Spleen (tissue), 11 donors: ENCODE measurements around the gene ATF6B. TPM values are rescaled to one million over a fixed set of nuclear protein-coding genes. Genes with fewer than 3 reads are reported as not detected.
A peak's percentile ranks its signal among the peaks of the same experiment; 100 is the strongest.

Source experiments
- DNase-seq: peaks from one replicate; pipeline ENCODE4 v3.0.0-alpha.2; 2020
- H3K27ac ChIP-seq, 8 donors: fragments of 200-600 bp; sonication (generic) in 7 of 8; 1 replicate in 4 of 8; 2 replicates in 4 of 8; pipeline versions ENCODE4 v1.5.0 to v1.8.0; 2016 to 2021; ENCODE audit warnings: inconsistent platforms in 4 of 8, mild to moderate bottlenecking in 4 of 8, moderate library complexity in 1 of 8
- H3K27me3 ChIP-seq, 7 donors: fragments of 200-600 bp; sonication (generic) in 6 of 7; replicated peaks in 1 of 7; 1 replicate in 4 of 7; 2 replicates in 3 of 7; pipeline versions ENCODE4 v1.5.0 to v1.8.0; 2016 to 2021; ENCODE audit warnings: inconsistent platforms in 3 of 7, mild to moderate bottlenecking in 1 of 7
- H3K36me3 ChIP-seq, 6 donors: fragments of 200-600 bp; sonication (generic) in 5 of 6; 1 replicate in 4 of 6; 2 replicates in 2 of 6; pipeline versions ENCODE4 v1.5.0 to v1.8.0; 2016 to 2021; ENCODE audit warnings: inconsistent platforms in 2 of 6
- H3K4me1 ChIP-seq, 6 donors: fragments of 200-600 bp; sonication (generic) in 5 of 6; 1 replicate in 3 of 6; 2 replicates in 3 of 6; pipeline versions ENCODE4 v1.5.0 to v1.8.0; 2016 to 2021; ENCODE audit warnings: inconsistent platforms in 3 of 6
- H3K4me3 ChIP-seq, 8 donors: fragments of 200-600 bp; sonication (generic) in 7 of 8; 1 replicate in 4 of 8; 2 replicates in 4 of 8; pipeline versions ENCODE4 v1.5.0 to v1.8.0; 2016 to 2021; ENCODE audit warnings: inconsistent platforms in 4 of 8, mild to moderate bottlenecking in 4 of 8, moderate library complexity in 2 of 8
- H3K9me3 ChIP-seq, 8 donors: fragments of 200-600 bp; sonication (generic) in 7 of 8; 1 replicate in 4 of 8; 2 replicates in 4 of 8; pipeline versions ENCODE4 v1.5.0 to v1.8.0; 2016 to 2021; ENCODE audit warnings: inconsistent platforms in 4 of 8
- POLR2A ChIP-seq, 3 donors: fragments of 450-650 bp; IDR thresholded peaks; one replicate each; pipeline ENCODE4 v1.5.1; 2017; ENCODE audit warnings: antibody characterized with exemption in 3 of 3, mild to moderate bottlenecking in 1 of 3
- POLR2AphosphoS5 ChIP-seq, 3 donors: sonication (generic); formaldehyde crosslinking; IDR thresholded peaks; one replicate each; pipeline ENCODE4 v1.5.1; 2017; ENCODE audit warnings: antibody characterized with exemption in 3 of 3
- WGBS, 5 donors: extraction: QIAGEN DNeasy Blood & Tissue Kit in 3 of 5; methylation state at CpG; one replicate each; pipeline versions ENCODE4 v1.1.5 to v1.1.7; 2013 to 2018; 5-methylcytosine and 5-hydroxymethylcytosine counted together
- intact Hi-C: fragments of 100-400 bp; cut with DNase I; formaldehyde crosslinking; loops from one replicate; pipeline ENCODE4 v1.15.0; 2023; ENCODE audit warnings: low total_unique reads
- polyA plus RNA-seq, 3 donors: library from polyadenylated mRNA; stranded (reverse); fragments of 200-250 nt; gene quantifications; one replicate each; pipeline ENCODE4 v1.2.1, GENCODE V29; 2013
- total RNA-seq, 7 donors: library from RNA; depleted of rRNA in 3 of 7; stranded (reverse); fragments of >200 nt in 3 of 7; fragmentation: NEBNext Ultra II Directional in 4 of 7; extraction: Animal tissue kit (Norgen Biotek cat#: 25700) in 4 of 7; gene quantifications; one replicate each; pipeline versions ENCODE4 v1.1.0 to v1.2.1, GENCODE V29; 2016 to 2021
- TF ChIP-seq, protein P1 (sequence below), 11 experiments: fragments of 200-600 bp in 7 of 11; fragments of 450-650 bp in 4 of 11; sonication (generic) in 4 of 11; IDR thresholded peaks in 8 of 11; conservative IDR thresholded peaks in 3 of 11; 1 replicate in 7 of 11; 2 replicates in 4 of 11; pipeline versions ENCODE4 v1.4.0 to v1.8.0; 2016 to 2021; ENCODE audit warnings: antibody characterized with exemption in 11 of 11, inconsistent platforms in 4 of 11, mild to moderate bottlenecking in 1 of 11
- donor health status: healthy with polysubstance abuse.
- donor health status: DM: no; HTN: no; CAD: no; lungs with moderate emphysema.
- donor health status: DM: no; HTN: no; CAD: no.
- donor health status: Bipolar disorder and iron deficiency.
- donor health status: healthy.
- donor health status: DM: no; HTN: no; CAD: no.
- donor health status: DM: yes; HTN: yes; CAD: no.

ATF6B gene
- total and polyA plus RNA-seq, 10 donors: 45.3 to 126 (median 92.7) TPM

DNA sequence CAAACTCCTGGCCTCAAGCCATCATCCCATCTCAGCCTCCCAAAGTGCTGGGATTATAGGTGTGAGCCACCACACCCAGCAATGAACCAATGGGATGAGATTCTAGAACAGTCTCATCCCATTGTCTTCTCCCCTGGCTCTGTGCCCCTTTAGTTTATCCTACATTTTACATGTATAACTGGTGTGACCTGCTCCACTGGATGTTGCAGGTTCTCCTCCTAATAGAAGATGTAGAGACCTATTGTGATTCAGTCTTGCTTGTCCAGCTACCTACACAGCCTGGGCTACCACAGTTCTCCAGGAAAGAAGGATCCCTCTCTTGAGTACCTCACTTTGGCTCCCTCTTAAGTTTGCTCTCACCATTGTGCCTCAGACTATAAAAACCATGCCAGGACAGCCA lies 4.1 kb upstream of the ATF6B start:
- intact Hi-C loops: no loop called here
- DNase-seq: no peak
- H3K27me3 ChIP-seq: no peaks in the 10 kb centered on the region
- H3K27ac ChIP-seq: no peak overlapping the region
- TF ChIP-seq POLR2A (IDR thresholded peaks at IDR 0.05) (no peak), POLR2AphosphoS5 (IDR thresholded peaks at IDR 0.05) (no peak)
- TF ChIP-seq, protein P1, sequence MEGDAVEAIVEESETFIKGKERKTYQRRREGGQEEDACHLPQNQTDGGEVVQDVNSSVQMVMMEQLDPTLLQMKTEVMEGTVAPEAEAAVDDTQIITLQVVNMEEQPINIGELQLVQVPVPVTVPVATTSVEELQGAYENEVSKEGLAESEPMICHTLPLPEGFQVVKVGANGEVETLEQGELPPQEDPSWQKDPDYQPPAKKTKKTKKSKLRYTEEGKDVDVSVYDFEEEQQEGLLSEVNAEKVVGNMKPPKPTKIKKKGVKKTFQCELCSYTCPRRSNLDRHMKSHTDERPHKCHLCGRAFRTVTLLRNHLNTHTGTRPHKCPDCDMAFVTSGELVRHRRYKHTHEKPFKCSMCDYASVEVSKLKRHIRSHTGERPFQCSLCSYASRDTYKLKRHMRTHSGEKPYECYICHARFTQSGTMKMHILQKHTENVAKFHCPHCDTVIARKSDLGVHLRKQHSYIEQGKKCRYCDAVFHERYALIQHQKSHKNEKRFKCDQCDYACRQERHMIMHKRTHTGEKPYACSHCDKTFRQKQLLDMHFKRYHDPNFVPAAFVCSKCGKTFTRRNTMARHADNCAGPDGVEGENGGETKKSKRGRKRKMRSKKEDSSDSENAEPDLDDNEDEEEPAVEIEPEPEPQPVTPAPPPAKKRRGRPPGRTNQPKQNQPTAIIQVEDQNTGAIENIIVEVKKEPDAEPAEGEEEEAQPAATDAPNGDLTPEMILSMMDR (IDR thresholded peaks at IDR 0.05 in 8 of 11, conservative IDR thresholded peaks at IDR 0.05 in 3 of 11): no peak
- H3K36me3 ChIP-seq: peaks cover 0 to under 1% (median 0%) of the 10 kb centered on the region in 6 donors
- H3K4me3 ChIP-seq: no peak overlapping the region
- no peaks in the 10 kb centered on the region for H3K9me3 ChIP-seq
- H3K4me1 ChIP-seq: peaks cover 17 to 31% (median 25%) of the 10 kb centered on the region in 6 donors

DNA sequence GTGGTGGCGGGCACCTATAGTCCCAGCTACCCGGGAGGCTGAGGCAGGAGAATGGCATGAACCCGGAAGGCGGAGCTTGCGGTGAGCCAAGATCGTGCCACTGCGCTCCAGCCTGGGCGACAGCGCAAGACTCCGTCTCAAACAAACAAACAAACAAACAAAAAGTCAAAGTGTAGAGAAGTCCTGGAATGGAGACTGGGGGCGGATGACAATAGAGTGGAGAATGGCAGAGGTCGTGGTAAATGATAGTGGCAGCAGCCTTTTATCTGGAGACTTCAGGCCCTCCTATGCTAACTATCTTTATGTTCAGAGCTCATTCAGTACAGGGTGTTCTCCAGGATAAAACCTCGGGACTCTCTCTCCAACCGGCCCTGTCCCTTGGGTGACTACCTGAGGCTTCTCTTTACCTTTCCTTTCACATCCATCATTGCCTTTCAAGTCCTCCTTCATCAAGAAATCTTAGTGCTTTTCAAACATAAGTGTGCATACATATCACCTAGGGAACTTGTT lies 3.4 kb upstream of the ATF6B start:
- Histone ChIP-seq H3K27ac (no peak overlapping the region), H3K4me3 (no peak overlapping the region), H3K36me3 (peaks cover 0 to 7% (median 2%) of the 10 kb centered on the region in 6 donors), H3K27me3 (no peaks in the 10 kb centered on the region), H3K4me1 (peaks cover 23 to 37% (median 31%) of the 10 kb centered on the region in 6 donors), H3K9me3 (no peaks in the 10 kb centered on the region)
- WGBS, 5 donors: 90 to 95% (median 94%) methylated on average over 14 of the region's 14 CpGs
- intact Hi-C loops: no loop called here
- TF ChIP-seq POLR2AphosphoS5 (IDR thresholded peaks at IDR 0.05): no peak
- TF ChIP-seq, protein P1 (IDR thresholded peaks at IDR 0.05 in 8 of 11, conservative IDR thresholded peaks at IDR 0.05 in 3 of 11): no peak
- no peak for TF ChIP-seq POLR2A (IDR thresholded peaks at IDR 0.05)
- DNase-seq: no peak

- TF ChIP-seq, protein P1 (IDR thresholded peaks at IDR 0.05 in 8 of 11, conservative IDR thresholded peaks at IDR 0.05 in 3 of 11): no peak
- TF ChIP-seq POLR2AphosphoS5 (IDR thresholded peaks at IDR 0.05) (no peak), POLR2A (IDR thresholded peaks at IDR 0.05) (no peak)
- peaks cover 23 to 57% (median 39%) of the 10 kb centered on the region in 6 donors for H3K4me1 ChIP-seq
- H3K27me3 ChIP-seq: no peaks in the 10 kb centered on the region
- H3K27ac ChIP-seq: peak overlapping the region; percentile 77 to 95 (median 91)
- intact Hi-C loops: loop anchor here (10.0 kb wide), 1 partner anchor 65 kb away; the partner anchor contains the start of genes GPSM3 and PBX2
- H3K4me3 ChIP-seq: peak overlapping the region; percentile 41 to 78 (median 61)
- peaks cover 0 to 27% (median 21%) of the 10 kb centered on the region in 6 donors for H3K36me3 ChIP-seq
- H3K9me3 ChIP-seq: no peaks in the 10 kb centered on the region
- WGBS, 5 donors: 39 to 48% (median 42%) methylated on average over 22 of the region's 22 CpGs
- DNase-seq: no peak
These were observed 1.4 kb upstream of the ATF6B start for GRCh38 chr6:32129297-32130088.

DNA sequence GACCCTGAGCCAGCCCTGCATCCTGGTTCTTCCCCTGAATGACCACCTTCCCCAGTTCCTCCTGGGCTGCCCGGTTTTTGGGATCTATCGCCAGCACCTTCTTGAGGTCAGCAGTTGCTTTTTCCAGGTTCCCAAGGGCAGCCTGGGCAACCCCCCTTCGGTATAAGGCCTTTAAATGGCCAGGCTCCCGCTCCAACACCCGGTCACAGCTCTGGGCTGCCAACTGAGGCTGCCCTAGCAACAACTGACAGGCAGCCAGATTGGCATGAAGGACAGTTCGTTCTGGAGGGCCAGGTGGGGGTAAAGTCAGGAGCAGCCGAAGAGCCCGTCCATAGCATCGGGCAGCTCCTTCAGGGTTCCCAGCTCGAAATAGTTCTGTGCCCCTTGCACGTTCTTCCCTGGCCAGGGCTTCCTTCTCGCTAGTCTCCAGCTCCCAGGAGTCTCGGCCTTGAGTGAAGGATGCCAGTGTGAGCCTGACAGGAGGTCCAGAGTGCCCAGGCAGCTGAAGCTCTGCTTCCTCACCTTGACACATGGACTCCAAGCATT lies 778 bp upstream of the ATF6B start:
- Histone ChIP-seq H3K27ac (peak overlapping the region in 7 of 8 donors; percentile 67 to 95 (median 92)), H3K9me3 (no peaks in the 10 kb centered on the region), H3K27me3 (no peaks in the 10 kb centered on the region), H3K36me3 (peaks cover 0 to 33% (median 28%) of the 10 kb centered on the region in 6 donors), H3K4me1 (peaks cover 23 to 63% (median 41%) of the 10 kb centered on the region in 6 donors), H3K4me3 (peak overlapping the region in 6 of 8 donors; percentile 4 to 97 (median 94))
- WGBS, 5 donors: 87 to 93% (median 89%) methylated on average over 13 of the region's 13 CpGs
- TF ChIP-seq POLR2AphosphoS5 (IDR thresholded peaks at IDR 0.05) (no peak), POLR2A (IDR thresholded peaks at IDR 0.05) (no peak)
- TF ChIP-seq, protein P1 (IDR thresholded peaks at IDR 0.05 in 8 of 11, conservative IDR thresholded peaks at IDR 0.05 in 3 of 11): no peak
- intact Hi-C loops: loop anchor here (10.0 kb wide), 1 partner anchor 66 kb away; the partner anchor contains the start of genes GPSM3 and PBX2
- peak; percentile 81 for DNase-seq
